GM18907 (cell line): ENCODE data around the gene HS6ST3.

Source experiments
- ATAC-seq: cut with Tn5 transposase; IDR thresholded peaks from one replicate; pipeline ENCODE4 v1.9.1; 2021; ENCODE audit warnings: mild to moderate bottlenecking, moderate library complexity; ENCODE audit not compliant: unreplicated experiment

The HS6ST3 gene

DNA sequence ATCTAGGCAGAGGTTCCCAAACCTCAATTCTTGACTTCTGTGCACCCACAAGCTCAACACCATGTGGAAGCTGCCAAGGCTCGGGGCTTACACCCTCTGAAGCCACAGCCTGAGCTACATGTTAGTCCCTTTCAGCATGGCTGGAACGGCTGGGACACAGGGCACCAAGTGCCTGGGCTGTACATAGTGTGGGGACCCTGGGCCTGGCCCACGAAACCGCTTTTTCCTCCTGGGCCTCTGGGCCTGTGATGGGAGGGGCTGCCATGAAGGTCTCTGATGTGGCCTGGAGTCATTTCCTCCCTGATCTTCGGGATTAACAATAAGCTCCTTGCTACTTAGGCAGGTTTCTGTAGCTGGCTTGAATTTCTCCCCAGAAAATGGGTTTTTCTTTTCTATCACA, 108.1 kb downstream of the HS6ST3 start:
- no peak for ATAC-seq

DNA sequence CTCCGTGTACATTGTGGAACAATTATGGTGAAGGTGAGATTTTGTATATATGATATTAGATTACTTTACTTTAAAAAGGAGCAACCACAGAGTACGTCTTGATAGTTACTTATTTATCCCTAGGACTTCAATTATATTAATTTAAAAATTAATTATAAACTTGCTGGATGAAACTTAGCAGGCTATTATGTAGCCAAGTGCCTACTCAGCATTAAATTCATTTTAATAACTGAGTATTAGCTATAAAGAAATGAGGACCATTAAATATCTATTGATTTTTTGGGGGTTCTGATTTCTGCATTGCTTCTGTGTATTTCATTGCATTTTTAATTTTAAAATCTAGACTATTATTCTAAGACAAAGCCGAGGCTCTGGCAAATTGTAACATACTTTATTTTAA, 109.4 kb downstream of the HS6ST3 start:
- no peak for ATAC-seq

DNA sequence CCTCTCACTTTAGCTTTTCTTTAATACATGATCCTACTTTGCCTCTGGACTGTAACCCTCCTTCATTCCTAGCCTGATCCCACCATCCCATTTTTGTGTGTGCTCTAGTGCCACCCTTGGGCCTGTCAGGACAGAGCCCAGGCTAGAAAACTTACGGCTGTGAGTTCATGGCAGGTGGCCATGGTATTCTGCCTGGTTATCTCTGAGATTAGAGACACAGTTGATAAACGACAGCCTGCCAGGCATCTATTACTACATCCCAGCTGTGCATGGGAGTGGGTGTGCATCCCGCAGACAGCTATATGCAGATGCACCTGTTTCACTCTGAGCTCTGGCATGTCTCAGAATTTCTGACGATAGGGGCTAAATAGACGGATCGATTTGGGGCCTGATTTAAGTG, 110.9 kb downstream of the HS6ST3 start:
- ATAC-seq = no peak

DNA sequence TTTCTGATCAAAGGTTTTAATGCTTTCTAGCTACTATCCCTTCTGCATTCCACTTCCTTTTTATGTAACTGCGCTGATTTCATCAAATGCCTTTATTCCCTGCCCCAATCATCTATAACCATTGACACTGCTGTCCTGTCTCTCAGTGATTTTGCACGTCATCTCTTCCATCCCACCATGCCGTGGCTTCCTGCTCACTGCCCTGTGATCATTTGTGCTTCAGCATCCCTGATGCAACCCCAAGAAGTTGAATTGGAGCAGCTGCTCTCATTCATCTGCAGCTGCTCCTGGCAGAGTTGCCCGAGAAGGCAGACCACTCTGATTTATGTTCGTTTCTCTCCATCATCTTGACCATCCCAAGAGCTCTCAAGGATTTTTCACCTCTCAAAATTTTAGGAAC, 112.4 kb downstream of the HS6ST3 start:
- no peak for ATAC-seq

DNA sequence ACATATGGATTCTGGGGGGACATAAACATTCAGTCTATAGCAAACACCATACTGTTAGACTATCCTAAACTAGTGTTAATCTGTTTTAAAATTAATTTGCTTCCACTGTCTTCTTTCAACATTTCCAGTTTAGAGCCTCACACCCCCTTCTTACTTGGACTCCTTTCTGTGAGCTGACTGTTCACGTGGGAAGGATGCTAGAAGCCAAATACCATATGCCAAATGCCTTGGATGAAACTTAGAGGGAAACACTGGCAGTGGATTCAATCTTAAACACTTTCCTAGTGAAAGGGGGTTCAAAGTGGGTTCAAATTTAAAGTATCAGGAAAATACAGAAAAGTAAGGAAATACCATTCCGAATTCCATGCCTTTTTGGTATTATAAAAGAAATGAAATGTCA, 113.6 kb downstream of the HS6ST3 start:
- no peak for ATAC-seq

DNA sequence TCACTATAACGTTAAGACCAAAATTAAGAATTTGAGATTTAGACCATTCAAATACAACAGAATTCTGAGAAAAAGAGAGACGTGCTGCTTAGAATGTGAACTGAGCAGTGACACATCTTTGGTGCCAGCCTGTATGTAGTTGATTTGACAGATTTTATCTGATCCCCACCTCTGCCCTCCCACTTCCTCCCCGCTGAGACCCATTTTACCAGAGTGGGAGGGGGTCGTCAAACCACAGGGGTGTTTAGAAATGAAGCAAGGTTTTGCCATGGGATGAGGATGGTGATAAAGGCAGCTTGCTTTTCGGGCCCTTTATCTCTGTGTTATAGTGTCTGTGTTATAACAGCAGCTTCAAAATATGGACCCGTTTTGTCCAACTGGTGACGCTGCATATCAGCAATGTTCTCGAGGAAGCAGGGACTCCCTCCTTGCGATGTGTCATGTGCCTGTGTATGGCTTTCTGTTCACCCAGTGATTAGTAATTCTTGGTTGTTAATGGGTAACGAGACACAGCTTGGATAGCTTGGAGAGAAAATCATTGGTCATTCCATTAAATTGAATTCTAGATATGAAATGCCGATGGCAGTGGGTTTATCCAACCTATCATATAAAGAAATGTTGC, 125.0 kb downstream of the HS6ST3 start:
- ATAC-seq = no peak

DNA sequence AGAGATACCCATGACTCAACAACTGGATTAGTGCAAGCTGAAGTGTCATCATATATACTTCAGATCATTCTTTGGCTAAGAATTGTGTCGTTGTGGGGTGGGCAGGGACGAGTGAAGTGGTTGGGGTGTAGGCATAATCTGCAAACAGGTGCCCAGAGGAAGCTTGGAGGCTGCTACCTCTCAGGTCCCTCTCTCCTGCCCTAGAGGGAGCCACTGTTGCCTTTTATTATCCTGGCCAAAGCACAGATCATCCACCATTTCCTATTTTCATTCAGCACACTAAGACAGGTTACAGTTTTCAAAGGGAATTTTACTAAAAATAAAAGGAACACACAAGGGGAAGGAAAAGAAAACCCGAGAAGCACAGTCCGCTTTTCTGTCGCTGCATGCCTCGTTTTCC, 126.6 kb downstream of the HS6ST3 start:
- no peak for ATAC-seq

DNA sequence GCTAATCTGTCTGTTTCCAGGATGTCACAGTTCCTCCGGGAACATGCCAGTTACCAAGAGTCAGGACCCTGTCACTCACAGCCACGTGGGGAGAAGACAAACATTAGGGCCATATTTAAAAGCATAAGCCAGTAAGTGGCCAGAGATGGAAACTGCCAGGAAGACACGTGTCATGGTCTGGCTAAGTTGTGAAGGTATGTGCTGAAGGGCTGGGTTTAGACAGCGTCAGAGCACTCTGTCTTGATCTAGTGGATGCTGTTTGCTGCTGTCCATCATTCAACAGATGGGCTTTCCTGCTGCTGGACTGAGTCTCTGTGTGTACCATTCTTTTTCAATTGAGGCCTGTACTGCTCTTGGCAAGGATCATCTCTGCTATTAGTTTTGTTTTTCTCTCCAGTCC, 128.6 kb downstream of the HS6ST3 start:
- no peak for ATAC-seq

DNA sequence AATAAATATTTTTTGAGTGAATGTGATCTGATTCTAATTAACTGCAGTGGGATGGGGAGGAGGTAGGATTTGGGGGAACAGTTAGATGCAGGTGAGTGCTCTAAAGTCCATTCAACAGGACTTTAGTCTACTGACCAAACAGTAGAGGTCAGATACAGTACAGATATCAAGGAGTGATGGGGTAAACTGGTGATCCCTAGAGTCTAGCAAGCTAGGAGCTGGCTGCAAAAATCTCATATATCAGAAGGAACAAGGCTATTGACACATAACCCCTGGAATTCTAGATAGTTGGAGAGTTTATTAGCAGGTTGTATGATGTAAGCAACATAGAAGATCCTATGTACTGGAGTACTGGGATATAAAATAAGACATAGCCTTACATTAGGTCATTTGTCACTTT, 131.6 kb downstream of the HS6ST3 start:
- ATAC-seq = no peak

DNA sequence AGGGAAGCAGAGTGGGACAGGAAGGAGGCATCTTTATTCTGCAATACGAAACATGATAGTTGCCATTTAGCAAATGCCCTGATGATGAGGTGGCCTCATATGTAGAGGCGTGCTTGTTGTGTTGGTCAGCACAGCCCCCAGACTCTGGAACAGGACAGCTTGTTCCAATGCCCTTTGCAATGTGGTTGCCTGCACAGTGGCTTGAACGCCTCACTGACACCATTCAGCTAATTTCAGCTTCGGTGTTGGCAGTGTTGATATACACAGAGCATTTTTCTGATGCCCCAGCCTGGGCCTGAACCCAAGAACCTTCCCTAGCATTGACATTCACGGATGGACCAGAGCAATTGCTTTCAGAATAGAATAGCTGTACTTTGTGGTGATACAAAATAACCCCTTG, 133.3 kb downstream of the HS6ST3 start:
- no peak for ATAC-seq

DNA sequence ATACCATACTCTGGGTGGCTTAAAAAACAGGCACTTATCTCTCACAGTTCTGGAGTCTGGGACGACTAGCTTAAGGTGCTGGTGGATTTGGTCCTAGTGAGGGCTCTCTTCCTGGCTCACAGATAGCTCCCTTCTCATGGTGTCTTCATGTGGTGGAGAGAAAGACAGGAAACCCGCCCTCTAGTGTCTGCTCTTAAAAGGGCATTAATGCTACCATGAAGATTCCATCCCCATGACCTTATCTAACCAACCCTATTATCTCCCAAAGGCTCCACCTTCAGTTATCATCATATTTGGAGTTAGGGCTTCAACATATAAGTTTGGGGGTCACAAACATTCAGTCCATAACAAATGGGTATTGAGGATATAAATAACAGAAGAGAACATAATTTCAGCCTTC, 139.4 kb downstream of the HS6ST3 start:
- no peak for ATAC-seq

DNA sequence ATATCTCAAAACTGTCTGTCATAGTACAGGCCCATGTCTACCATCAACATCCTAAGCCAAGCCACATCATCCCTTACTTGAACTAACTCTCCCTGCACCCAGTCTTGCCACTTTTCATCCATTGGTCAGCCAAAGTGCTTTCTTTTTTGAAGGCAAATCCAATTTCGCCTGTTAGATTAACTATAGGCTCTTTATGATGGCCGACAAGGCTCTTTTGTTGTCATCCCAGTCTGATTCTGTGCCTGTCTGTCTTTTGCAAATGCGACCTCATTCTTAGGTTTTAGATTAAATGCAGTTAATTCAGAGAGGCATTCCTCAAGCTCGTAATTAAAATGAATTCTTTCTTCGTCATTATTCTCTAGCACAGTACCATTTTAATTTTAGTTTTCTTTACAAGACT, 148.3 kb downstream of the HS6ST3 start:
- ATAC-seq = no peak

DNA sequence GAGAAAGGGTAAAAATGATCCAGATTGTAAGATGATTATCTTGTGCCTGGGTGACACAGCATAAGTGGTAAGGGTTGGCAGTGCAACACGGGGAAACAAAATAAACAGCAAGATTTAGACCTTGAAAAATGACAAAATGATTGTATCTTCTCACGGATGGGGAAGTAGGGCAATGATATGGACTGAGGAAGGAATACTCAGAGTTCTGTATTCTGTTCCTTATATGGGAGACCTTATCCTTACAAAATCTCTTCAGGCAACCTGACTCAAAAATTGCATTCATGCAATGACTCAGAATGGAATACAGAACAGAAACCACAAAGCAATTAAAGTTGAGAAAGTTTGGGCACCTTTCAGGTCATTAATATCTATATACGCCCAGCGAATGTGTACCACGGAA, 149.0 kb downstream of the HS6ST3 start:
- ATAC-seq = no peak

DNA sequence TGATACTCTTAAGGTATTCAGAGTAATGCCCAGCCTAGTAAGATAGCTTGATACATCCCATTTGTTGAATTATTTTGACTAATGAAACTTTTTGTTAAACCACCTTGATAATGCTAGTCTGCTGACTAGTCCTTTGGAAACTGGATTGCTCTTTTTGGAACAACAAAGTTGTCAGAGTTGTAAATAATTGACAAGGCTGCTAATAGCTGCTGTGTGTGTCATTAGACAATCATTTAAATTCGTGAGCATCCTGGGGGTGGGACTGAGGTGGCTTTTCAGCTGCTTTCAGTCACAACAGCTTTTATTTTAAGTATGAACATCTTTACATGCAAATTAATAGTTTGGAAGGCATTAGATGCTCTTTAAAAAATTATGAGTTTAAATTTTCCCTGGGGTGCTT, 153.5 kb downstream of the HS6ST3 start:
- ATAC-seq = no peak

DNA sequence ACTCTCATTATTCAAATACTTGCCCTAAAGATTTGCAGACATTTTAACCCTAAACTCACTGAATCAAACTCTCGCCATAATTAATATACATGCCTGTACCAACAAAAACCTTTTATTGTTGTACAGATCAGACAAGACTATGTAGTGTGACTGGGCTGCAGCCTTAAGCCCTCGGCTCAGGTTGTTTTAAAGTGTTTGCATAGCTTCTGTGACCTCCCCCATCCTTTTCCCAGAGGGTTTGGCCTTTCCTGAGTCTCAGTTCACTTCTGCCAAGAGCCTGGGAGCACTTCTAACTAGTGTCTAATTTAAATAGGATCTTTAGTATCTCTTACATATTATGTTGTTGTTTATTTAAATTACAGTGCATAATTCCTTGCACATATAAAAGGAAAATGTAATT, 158.2 kb downstream of the HS6ST3 start:
- no peak for ATAC-seq

DNA sequence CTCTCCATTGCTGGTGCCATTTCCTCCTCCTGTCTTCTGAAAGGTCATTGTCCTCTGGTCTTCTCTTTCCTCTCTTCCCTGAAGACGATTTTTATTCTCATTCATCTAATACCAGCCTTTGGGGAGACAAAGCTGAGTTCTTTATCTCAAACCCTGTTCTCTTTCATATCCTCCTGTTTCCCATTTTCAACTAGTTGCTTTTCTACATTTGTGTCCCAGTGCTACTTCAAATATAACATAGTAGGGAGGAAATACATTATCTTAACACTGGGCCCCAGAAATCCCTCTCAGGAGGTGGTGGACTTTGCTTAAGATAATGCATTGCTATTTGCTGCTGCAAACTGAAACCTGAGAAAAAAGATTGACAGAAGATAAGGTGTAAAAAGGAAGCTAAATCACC, 159.1 kb downstream of the HS6ST3 start:
- ATAC-seq = no peak

DNA sequence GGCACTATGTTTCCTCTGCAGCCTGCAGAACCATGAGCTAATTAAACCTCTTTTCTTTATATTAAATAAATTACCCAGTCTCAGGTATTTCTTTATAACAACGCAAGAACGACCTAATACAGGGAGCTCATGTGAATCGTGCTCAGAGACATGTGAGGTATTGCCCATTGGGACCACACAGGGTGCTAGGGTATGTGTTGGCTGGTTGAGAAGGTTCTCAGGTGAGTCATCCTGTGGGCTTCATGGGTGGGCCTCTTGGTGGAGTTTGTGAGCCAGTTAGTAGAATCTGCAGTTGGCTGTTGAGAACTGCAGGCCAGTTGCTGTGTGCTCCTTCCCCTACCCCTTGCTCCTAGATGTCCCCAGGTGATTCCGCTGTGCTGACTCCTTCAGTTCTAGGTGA, 163.0 kb downstream of the HS6ST3 start:
- ATAC-seq = no peak

DNA sequence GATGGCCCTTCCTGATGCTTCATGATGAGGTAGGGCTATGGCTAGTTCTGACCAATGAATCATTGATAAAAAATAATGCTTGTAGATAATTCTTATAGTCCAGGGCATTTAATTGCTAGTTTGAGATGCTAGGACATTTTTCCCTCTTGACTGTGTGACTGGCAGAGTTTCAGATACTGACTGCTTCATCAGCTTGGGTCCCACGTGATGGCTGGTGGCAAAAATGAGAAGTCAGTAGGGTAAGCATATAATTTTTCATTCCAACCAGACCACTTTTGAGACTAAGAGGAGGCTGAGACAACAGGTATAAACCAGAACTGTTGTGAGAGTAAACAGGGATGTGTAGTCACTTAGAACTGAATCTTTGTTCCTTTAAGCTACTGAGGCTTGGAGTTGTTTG, 183.3 kb downstream of the HS6ST3 start:
- ATAC-seq = no peak

DNA sequence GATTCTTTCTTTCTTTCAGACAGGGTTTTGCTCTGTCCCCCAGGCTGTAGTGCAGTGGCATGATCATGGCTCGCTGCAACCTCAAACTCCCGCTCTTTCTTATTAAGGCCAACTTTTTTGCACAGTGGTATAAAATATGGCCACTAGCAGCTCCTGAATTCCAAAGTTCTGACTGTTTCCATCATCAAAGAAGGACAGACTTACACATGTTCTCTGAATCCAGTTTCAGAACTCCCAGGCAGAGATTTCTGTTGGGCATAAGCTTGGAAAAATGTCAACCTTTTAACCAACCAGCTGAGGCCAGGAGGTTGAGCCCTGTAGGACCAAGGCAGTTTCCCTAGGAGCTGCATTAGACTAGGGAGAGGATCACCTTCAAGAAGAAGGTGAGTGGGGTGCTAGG, 184.1 kb downstream of the HS6ST3 start:
- ATAC-seq = no peak

DNA sequence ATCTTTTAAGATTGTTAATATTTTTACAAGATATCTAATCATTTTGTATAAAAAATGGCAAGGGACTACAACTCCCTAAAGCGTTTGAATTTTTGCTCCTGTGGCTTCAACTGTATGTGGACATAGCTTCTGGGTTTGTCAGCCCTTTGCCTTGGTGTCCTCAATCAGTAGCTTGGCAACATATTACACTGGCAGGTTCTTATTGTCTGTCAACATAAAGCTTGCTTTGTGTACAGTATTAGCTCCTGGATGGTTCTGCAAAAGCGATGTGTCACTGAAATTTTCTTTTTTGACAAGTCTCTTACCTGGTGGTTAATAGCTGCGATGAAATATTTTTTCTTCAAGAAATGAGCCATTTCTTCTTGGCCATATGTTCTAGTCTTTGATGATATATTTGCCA, 190.0 kb downstream of the HS6ST3 start:
- ATAC-seq = no peak

DNA sequence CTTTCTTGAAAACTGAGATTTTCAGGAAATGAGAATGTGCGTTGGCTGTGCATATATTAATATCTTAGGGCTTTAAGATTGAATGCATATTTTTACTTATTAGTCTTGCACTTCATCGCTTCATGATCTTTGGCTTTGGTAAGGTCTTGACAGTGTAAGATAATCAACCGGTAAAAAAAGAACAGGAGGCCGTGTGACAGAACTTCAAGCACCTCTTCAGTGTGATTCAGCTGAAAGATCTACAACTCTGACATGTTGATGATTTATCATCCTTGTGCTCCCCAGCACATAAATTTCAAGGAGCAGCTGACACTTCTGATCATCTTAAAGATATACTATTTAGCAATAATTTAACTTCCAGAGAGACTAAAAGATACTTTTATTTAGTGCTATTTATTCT, 195.1 kb downstream of the HS6ST3 start:
- no peak for ATAC-seq

DNA sequence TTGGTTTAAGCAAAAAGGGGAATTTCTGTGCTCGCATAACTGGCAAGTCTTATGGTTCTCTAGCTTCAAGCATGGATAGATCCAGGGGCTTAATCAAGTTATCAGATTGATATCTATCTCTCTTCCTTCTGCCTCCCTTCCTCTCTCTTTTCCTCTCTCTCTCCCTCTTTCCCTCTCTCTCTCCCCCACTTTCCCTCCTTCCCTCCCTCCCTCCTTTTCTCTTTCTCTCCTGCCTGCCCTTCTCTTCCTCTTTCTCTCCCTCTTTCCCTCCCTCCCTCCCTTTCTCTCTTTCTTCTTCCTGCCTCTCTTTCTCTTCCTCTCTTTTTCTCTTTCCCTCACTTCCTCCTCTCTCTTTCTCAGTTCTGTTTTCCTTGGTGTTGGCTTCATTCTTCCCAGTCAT, 195.8 kb downstream of the HS6ST3 start:
- ATAC-seq = no peak
